Adrenal gland (tissue), 12 donors: Measurements from ENCODE around the gene LIMD2. TPM values are rescaled to one million over a fixed set of nuclear protein-coding genes. Genes with fewer than 3 reads are reported as not detected.

Experiments
- DNase-seq, 7 donors: peaks; one replicate each; pipeline ENCODE4 v3.0.0-alpha.2; 2019 to 2020
- H3K27ac ChIP-seq, 5 donors: fragments of 200-600 bp; sonication (generic) in 4 of 5; 1 replicate in 3 of 5; 2 replicates in 2 of 5; pipeline versions ENCODE4 v1.5.1 to v1.8.0; 2016 to 2020; ENCODE audit warnings: mild to moderate bottlenecking in 1 of 5
- H3K27me3 ChIP-seq: fragments of 200-600 bp; 2 replicates; pipeline ENCODE4 v1.8.0; 2021
- H3K36me3 ChIP-seq, 2 donors: fragments of 200-600 bp; replicated peaks in 1 of 2; 1 replicate in 1 of 2; 2 replicates in 1 of 2; pipeline versions ENCODE4 v1.5.1 to v1.8.0; 2018 to 2022
- H3K4me1 ChIP-seq, 2 donors: fragments of 200-600 bp; replicated peaks in 1 of 2; 1 replicate in 1 of 2; 2 replicates in 1 of 2; pipeline versions ENCODE4 v1.5.1 to v1.8.0; 2018 to 2021
- H3K4me3 ChIP-seq, 4 donors: fragments of 200-600 bp; sonication (generic) in 3 of 4; one replicate each; pipeline ENCODE4 v1.5.1; 2016 to 2018
- H3K9me3 ChIP-seq, 3 donors: fragments of 200-600 bp; sonication (generic) in 1 of 3; replicated peaks in 1 of 3; 1 replicate in 2 of 3; 2 replicates in 1 of 3; pipeline versions ENCODE4 v1.5.1 to v1.8.0; 2016 to 2021
- CTCF ChIP-seq, 6 experiments: fragments of 450-650 bp in 4 of 6; fragments of 200-600 bp in 2 of 6; sonication (generic) in 1 of 6; IDR thresholded peaks; 1 replicate in 5 of 6; 2 replicates in 1 of 6; pipeline versions ENCODE4 v1.5.1 to v1.8.0; 2016 to 2021; ENCODE audit warnings: antibody characterized with exemption in 6 of 6, mild to moderate bottlenecking in 2 of 6, moderate library complexity in 1 of 6
- POLR2A ChIP-seq, 2 donors: fragments of 450-650 bp; IDR thresholded peaks; one replicate each; pipeline ENCODE4 v1.6.1; 2017; ENCODE audit warnings: antibody characterized with exemption in 2 of 2, mild to moderate bottlenecking in 2 of 2, moderate library complexity in 1 of 2
- WGBS, 4 donors: extraction: QIAGEN DNeasy Blood & Tissue Kit in 2 of 4; methylation state at CpG; one replicate each; pipeline versions ENCODE4 v1.1.5 to v1.1.7; 2013 to 2017; 5-methylcytosine and 5-hydroxymethylcytosine counted together
- intact Hi-C, 2 donors: fragments of 100-400 bp; cut with DNase I; formaldehyde crosslinking; loops; one replicate each; pipeline versions ENCODE4 v1.14.1 to v1.15.0; 2022 to 2023
- polyA plus RNA-seq, 3 donors: library from polyadenylated mRNA; stranded (reverse); fragments of 200-250 nt in 2 of 3; fragments of 350-450 nt in 1 of 3; fragmentation: Illumina TruSeq in 1 of 3; extraction: RNeasy Lipid Tissue Mini Kit (QIAGEN cat#74804) in 1 of 3; gene quantifications; one replicate each; pipeline ENCODE4 v1.2.3, GENCODE V29; 2013 to 2014
- total RNA-seq, 9 donors: library from RNA; depleted of rRNA in 4 of 9; stranded (reverse); fragments of >200 nt in 4 of 9; fragments of 120-200 nt in 1 of 9; fragmentation: NEBNext Ultra II Directional in 1 of 9; extraction: Animal tissue kit (Norgen Biotek cat#: 25700) in 1 of 9; gene quantifications; one replicate each; pipeline versions ENCODE4 v1.1.0 to v1.2.4, GENCODE V29; 2013 to 2023
- donor health status: healthy with polysubstance abuse.
- donor health status: Bipolar disorder and iron deficiency.
- donor health status: DM: yes; HTN: yes; CAD: no.
- donor health status: DM: no; HTN: no; CAD: no.
- donor health status: DM: no; HTN: no; CAD: no.
- donor health status: DM: yes; HTN: yes; CAD: no.

LIMD2 gene
- total and polyA plus RNA-seq, 12 donors: 2.5 to 76.3 (median 12.0) TPM

- intact Hi-C loops: no loop called here
- TF ChIP-seq CTCF (IDR thresholded peaks at IDR 0.05) (no peak), POLR2A (IDR thresholded peaks at IDR 0.05) (no peak)
- H3K27ac ChIP-seq: peak overlapping the region in 2 of 5 donors; percentile 2 to 23
- no peaks in the 10 kb centered on the region for H3K27me3 ChIP-seq
- no peaks in the 10 kb centered on the region for H3K9me3 ChIP-seq
- DNase-seq: peak in 6 of 7 donors; percentile 35 to 82 (median 73)
- 61 to 64% (median 63%) methylated on average over 7 to 8 of the region's 8 CpGs for WGBS, 4 donors
- peaks cover 16 to 22% of the 10 kb centered on the region in 2 donors for H3K4me1 ChIP-seq
- H3K4me3 ChIP-seq: no peak overlapping the region
- peaks cover 0 to 24% of the 10 kb centered on the region in 2 donors for H3K36me3 ChIP-seq
These were observed 18.4 kb downstream of the LIMD2 start for GRCh38 chr17:63681530-63681929.

- Histone ChIP-seq H3K36me3 (peaks cover 0 to 19% of the 10 kb centered on the region in 2 donors), H3K4me1 (peaks cover 25 to 30% of the 10 kb centered on the region in 2 donors), H3K4me3 (no peak overlapping the region), H3K9me3 (no peaks in the 10 kb centered on the region), H3K27ac (no peak overlapping the region), H3K27me3 (no peaks in the 10 kb centered on the region)
- WGBS, 4 donors: 95 to 100% (median 96%) methylated on average over 1 of the region's 1 CpG
- TF ChIP-seq POLR2A (IDR thresholded peaks at IDR 0.05) (no peak), CTCF (IDR thresholded peaks at IDR 0.05) (no peak)
- intact Hi-C loops: no loop called here
- DNase-seq: no peak
These were observed 19.2 kb downstream of the LIMD2 start for GRCh38 chr17:63680700-63681099.

- intact Hi-C loops: no loop called here
- Histone ChIP-seq H3K27me3 (no peaks in the 10 kb centered on the region), H3K9me3 (no peaks in the 10 kb centered on the region), H3K4me1 (peaks cover 28 to 45% of the 10 kb centered on the region in 2 donors), H3K4me3 (no peak overlapping the region), H3K36me3 (peaks cover 0 to 18% of the 10 kb centered on the region in 2 donors), H3K27ac (no peak overlapping the region)
- 91 to 98% (median 97%) methylated on average over 5 of the region's 5 CpGs for WGBS, 4 donors
- DNase-seq: no peak
- TF ChIP-seq CTCF (IDR thresholded peaks at IDR 0.05) (no peak), POLR2A (IDR thresholded peaks at IDR 0.05) (no peak)
These were observed 20.7 kb downstream of the LIMD2 start for GRCh38 chr17:63679214-63679613.

GRCh38 chr17:63676584-63676983 lies 23.3 kb downstream of the LIMD2 start:
- Histone ChIP-seq H3K9me3 (no peaks in the 10 kb centered on the region), H3K4me1 (peaks cover 28 to 48% of the 10 kb centered on the region in 2 donors), H3K4me3 (no peak overlapping the region), H3K27ac (peak overlapping the region in 4 of 5 donors; percentile 77 to 95 (median 92)), H3K27me3 (no peaks in the 10 kb centered on the region), H3K36me3 (peaks cover 0 to under 1% of the 10 kb centered on the region in 2 donors)
- TF ChIP-seq POLR2A (IDR thresholded peaks at IDR 0.05): no peak
- TF ChIP-seq CTCF (IDR thresholded peaks at IDR 0.05): no peak
- intact Hi-C loops: no loop called here
- no peak for DNase-seq
- WGBS, 4 donors: 63 to 68% (median 64%) methylated on average over 3 of the region's 3 CpGs
